Activated CD8-positive, alpha-beta T cell treated with anti-CD3 and anti-CD28 coated beads for 36 hours (primary cell): ENCODE data around the gene CALY. TPM values are rescaled to one million over a fixed set of nuclear protein-coding genes. Genes with fewer than 3 reads are reported as not detected.

Experiments
- ATAC-seq: fragments of 200-7000 bp; cut with Tn5 transposase; one replicate; pipeline ENCODE4 v1.10.0; 2021; ENCODE audit warnings: mild to moderate bottlenecking, moderate library complexity
- CTCF ChIA-PET: fragments of 350-600 bp; sonication (Branson Sonifier 250); formaldehyde crosslinking; loops from one replicate; lab custom pipeline; 2021; ENCODE audit warnings: antibody characterized with exemption; lab: Charles Lee
- POLR2A ChIA-PET: fragments of 350-600 bp; sonication (Branson Sonifier 250); formaldehyde crosslinking; loops from one replicate; lab custom pipeline; 2021; ENCODE audit warnings: antibody characterized with exemption; lab: Charles Lee
- DNase-seq: peaks from one replicate; pipeline ENCODE4 v3.0.0-alpha.2; 2020
- H3K27ac Mint-ChIP-seq: one replicate; pipeline ENCODE4 v1.8.0; 2021; ENCODE audit warnings: mild to moderate bottlenecking, mixed read lengths
- H3K27me3 Mint-ChIP-seq: one replicate; pipeline ENCODE4 v1.8.0; 2021; ENCODE audit warnings: mixed read lengths
- H3K36me3 Mint-ChIP-seq: one replicate; pipeline ENCODE4 v1.8.0; 2021; ENCODE audit warnings: low read depth, mixed read lengths
- H3K4me1 Mint-ChIP-seq: one replicate; pipeline ENCODE4 v1.8.0; 2021; ENCODE audit warnings: low read depth, mixed read lengths
- H3K4me3 Mint-ChIP-seq: one replicate; pipeline ENCODE4 v1.8.0; 2021; ENCODE audit warnings: mild to moderate bottlenecking, moderate library complexity, mixed read lengths
- H3K9me3 Mint-ChIP-seq: one replicate; pipeline ENCODE4 v1.8.0; 2021; ENCODE audit warnings: mixed read lengths
- CTCF ChIP-seq: fragments of 200-600 bp; IDR thresholded peaks from one replicate; pipeline ENCODE4 v1.8.0; 2022; ENCODE audit warnings: antibody characterized with exemption, mild to moderate bottlenecking
- intact Hi-C: fragments of 100-400 bp; cut with micrococcal nuclease; formaldehyde crosslinking; loops from one replicate; pipeline ENCODE4 v1.10.0; 2022
- total RNA-seq, 2 experiments: library from RNA; stranded (reverse); gene quantifications; one replicate each; pipeline ENCODE4 v1.2.3, GENCODE V29; 2021

CALY gene
- total RNA-seq, 2 experiments from 2014 or later: not detected

- no peak overlapping the region for H3K4me3 Mint-ChIP-seq
- CTCF ChIA-PET: interaction anchor here (1.1 to 1.9 kb wide), 2 partner anchors 8 to 24 kb away, joined by 3 to 14 read pairs; no protein-coding TSS in a partner anchor
- peaks cover 5% of the 10 kb centered on the region for H3K36me3 Mint-ChIP-seq
Observed at GRCh38 chr10:133353202-133353959, 16.7 kb upstream of the CALY start.

GRCh38 chr10:133351408-133352318 is 15.0 kb upstream of the CALY start:
- H3K4me3 Mint-ChIP-seq: no peak overlapping the region
- H3K27me3 Mint-ChIP-seq: peaks cover 7% of the 10 kb centered on the region
- ATAC-seq: peak; percentile 12
- DNase-seq: no peak
- no peaks in the 10 kb centered on the region for H3K9me3 Mint-ChIP-seq
- ChIA-PET CTCF (interaction anchor here (1.1 kb wide), 2 partner anchors 10 to 33 kb away, joined by 3 read pairs; no protein-coding TSS in a partner anchor), POLR2A (no interaction called here)
- H3K4me1 Mint-ChIP-seq: peaks cover 5% of the 10 kb centered on the region
- H3K27ac Mint-ChIP-seq: no peak overlapping the region
- intact Hi-C loops: no loop called here
- no peak for TF ChIP-seq CTCF
- H3K36me3 Mint-ChIP-seq: peaks cover 5% of the 10 kb centered on the region

More at GRCh38 chr10:133353202-133353959, 16.7 kb upstream of the CALY start:
- POLR2A ChIA-PET: interaction anchor here (0.8 to 1.5 kb wide), 2 partner anchors 8 to 12 kb away, joined by 3 to 5 read pairs; no protein-coding TSS in a partner anchor
- Mint-ChIP-seq H3K4me1 (peaks cover 5% of the 10 kb centered on the region), H3K27ac (no peak overlapping the region), H3K27me3 (peaks cover 5% of the 10 kb centered on the region), H3K9me3 (no peaks in the 10 kb centered on the region)
- TF ChIP-seq CTCF: no peak
- no peak for ATAC-seq
- no peak for DNase-seq
- intact Hi-C loops: no loop called here

- no peak for TF ChIP-seq CTCF
- ChIA-PET POLR2A (no interaction called here), CTCF (interaction anchor here (1.1 kb wide), 2 partner anchors 11 to 32 kb away, joined by 3 read pairs; no protein-coding TSS in a partner anchor)
- Mint-ChIP-seq H3K36me3 (peaks cover 1% of the 10 kb centered on the region), H3K4me3 (no peak overlapping the region), H3K27ac (no peak overlapping the region), H3K27me3 (peaks cover 10% of the 10 kb centered on the region), H3K4me1 (peaks cover 2% of the 10 kb centered on the region), H3K9me3 (no peaks in the 10 kb centered on the region)
- ATAC-seq (no peak), DNase-seq (no peak)
- intact Hi-C loops: no loop called here
Observed at GRCh38 chr10:133350950-133351329, 14.2 kb upstream of the CALY start.

- intact Hi-C loops: no loop called here
- H3K4me3 Mint-ChIP-seq: no peak overlapping the region
- ATAC-seq (no peak), DNase-seq (no peak)
- POLR2A ChIA-PET: no interaction called here
- no peak overlapping the region for H3K27ac Mint-ChIP-seq
- no peaks in the 10 kb centered on the region for H3K36me3 Mint-ChIP-seq
- CTCF ChIA-PET: no interaction called here
- TF ChIP-seq CTCF: no peak
- H3K27me3 Mint-ChIP-seq: peaks cover 15% of the 10 kb centered on the region
- peaks cover 2% of the 10 kb centered on the region for H3K4me1 Mint-ChIP-seq
- H3K9me3 Mint-ChIP-seq: no peaks in the 10 kb centered on the region
Observed at GRCh38 chr10:133350283-133350949, 13.7 kb upstream of the CALY start.
